A549 (cell line): ENCODE data around the gene ADCY6. TPM values are rescaled to one million over a fixed set of nuclear protein-coding genes. Genes with fewer than 3 reads are reported as not detected.

Experiments
- ATAC-seq, 2 experiments: fragments of 200-7000 bp in 1 of 2; fragments of >200 bp in 1 of 2; cut with Nextera tagmentation in 1 of 2; cut with Tn5 transposase in 1 of 2; 3 replicates each; pipeline versions ENCODE4 v1.8.0 to v1.9.1; 2018 to 2020; ENCODE audit warnings: mild to moderate bottlenecking in 1 of 2, moderate library complexity in 1 of 2
- CTCF ChIA-PET: fragments of 300-600 bp; sonication (Branson Sonifier 250); formaldehyde crosslinking; extraction: SDS; loops from one replicate; lab custom pipeline; 2021; ENCODE audit warnings: antibody characterized with exemption, inconsistent platforms; lab: Yijun Ruan, JAX
- POLR2A ChIA-PET: fragments of 350-600 bp; formaldehyde crosslinking; extraction: SDS; loops from one replicate; lab custom pipeline; 2021; ENCODE audit warnings: antibody characterized with exemption, inconsistent platforms; lab: Yijun Ruan, JAX
- DNase-seq, 2 experiments: peaks; one replicate each; pipeline versions ENCODE4 v3.0.0 to v3.0.0-alpha.2; 2011 to 2016; ENCODE audit warnings: low read depth in 1 of 2, low spot score in 1 of 2
- FAIRE-seq: peaks from 2 replicates; lab custom pipeline; 2011; peaks lifted over from hg19 to GRCh38; lab: Jason Lieb, UNC
- H3K27ac ChIP-seq, 2 experiments: fragments of >200 bp; sonication (Bioruptor Twin); formaldehyde crosslinking; 3 replicates each; pipeline ENCODE4 v1.5.1; 2016 to 2017
- H3K4me1 ChIP-seq: fragments of >200 bp; sonication (Bioruptor Twin); formaldehyde crosslinking; 3 replicates; pipeline ENCODE4 v1.6.1; 2016
- H3K4me2 ChIP-seq: fragments of >200 bp; sonication (Bioruptor Twin); formaldehyde crosslinking; 3 replicates; pipeline ENCODE4 v1.6.1; 2016
- H3K4me3 ChIP-seq: fragments of >200 bp; sonication (Bioruptor Twin); formaldehyde crosslinking; 3 replicates; pipeline ENCODE4 v1.5.1; 2016
- H3K9me3 ChIP-seq: fragments of >200 bp; sonication (Bioruptor Twin); formaldehyde crosslinking; 3 replicates; pipeline ENCODE4 v1.6.1; 2016
- ATOH8 ChIP-seq: fragments of 250-450 bp; sonication (Bioruptor Pico); IDR thresholded peaks from 2 replicates; pipeline ENCODE4 v1.5.0; 2020; ENCODE audit warnings: low read depth, mild to moderate bottlenecking, moderate library complexity
- BCL3 ChIP-seq: fragments of >200 bp; sonication (Bioruptor Twin); formaldehyde crosslinking; IDR thresholded peaks from 3 replicates; pipeline ENCODE4 v1.6.1; 2016
- CBX2 ChIP-seq: fragments of 200-600 bp; sonication (generic); IDR thresholded peaks from 2 replicates; pipeline ENCODE4 v1.6.1; 2016; ENCODE audit warnings: low read depth, mild to moderate bottlenecking, borderline replicate concordance
- CBX8 ChIP-seq: fragments of 200-600 bp; sonication (generic); IDR thresholded peaks from 2 replicates; pipeline ENCODE4 v1.6.1; 2016
- CHD2 ChIP-seq: fragments of 150-350 bp; IDR thresholded peaks from 2 replicates; pipeline ENCODE4 v1.6.1; 2014; ENCODE audit warnings: low read length; ENCODE audit not compliant: partially characterized antibody
- E2F6 ChIP-seq: IDR thresholded peaks from 2 replicates; pipeline ENCODE4 v1.6.1; 2012; ENCODE audit warnings: low read depth, borderline replicate concordance
- EHMT2 ChIP-seq: fragments of 200-600 bp; sonication (generic); IDR thresholded peaks from 2 replicates; pipeline ENCODE4 v1.6.1; 2016; ENCODE audit warnings: antibody characterized with exemption, low read depth, mild to moderate bottlenecking, moderate library complexity
- FOSL2 ChIP-seq, 2 experiments: fragments of 450-650 bp in 1 of 2; fragments of >200 bp in 1 of 2; sonication (Bioruptor Twin) in 1 of 2; formaldehyde crosslinking; IDR thresholded peaks; 2 replicates each; pipeline versions ENCODE4 v1.5.0 to v1.6.1; 2016 to 2020; ENCODE audit warnings: mild to moderate bottlenecking in 1 of 2, moderate library complexity in 1 of 2
- FOXS1 ChIP-seq: fragments of 250-450 bp; sonication (Bioruptor Pico); IDR thresholded peaks from 2 replicates; pipeline ENCODE4 v1.5.0; 2020; ENCODE audit warnings: mild to moderate bottlenecking, moderate library complexity
- GATA3 ChIP-seq: IDR thresholded peaks from 2 replicates; pipeline ENCODE4 v1.6.1; 2012; ENCODE audit warnings: borderline replicate concordance
- HDAC2 ChIP-seq: fragments of 200-600 bp; sonication (generic); IDR thresholded peaks from 2 replicates; pipeline ENCODE4 v1.6.1; 2016
- HES2 ChIP-seq: fragments of >200 bp; sonication (Bioruptor Twin); formaldehyde crosslinking; IDR thresholded peaks from 2 replicates; pipeline ENCODE4 v1.6.1; 2016
- HEYL ChIP-seq: fragments of 250-450 bp; sonication (Bioruptor Pico); IDR thresholded peaks from 2 replicates; pipeline ENCODE4 v1.8.0; 2021; ENCODE audit warnings: mild to moderate bottlenecking, moderate library complexity
- HMGXB4 ChIP-seq: fragments of 250-450 bp; sonication (Bioruptor Pico); IDR thresholded peaks from 2 replicates; pipeline ENCODE4 v1.5.0; 2021; ENCODE audit warnings: mild to moderate bottlenecking, moderate library complexity, borderline replicate concordance
- HOXA7 ChIP-seq: fragments of 250-450 bp; sonication (Bioruptor Pico); IDR thresholded peaks from 2 replicates; pipeline ENCODE4 v1.5.0; 2020; ENCODE audit warnings: mild to moderate bottlenecking, moderate library complexity
- MAFK ChIP-seq: fragments of 450-650 bp; IDR thresholded peaks from 2 replicates; pipeline ENCODE4 v1.6.1; 2014; ENCODE audit not compliant: partially characterized antibody
- MYC ChIP-seq: IDR thresholded peaks from 2 replicates; pipeline ENCODE4 v1.6.1; 2012; ENCODE audit warnings: mild to moderate bottlenecking, inconsistent platforms, low read length, improper control_type of control experiment, borderline replicate concordance
- NPAS2 ChIP-seq: fragments of 250-450 bp; sonication (Bioruptor Pico); IDR thresholded peaks from 2 replicates; pipeline ENCODE4 v1.8.0; 2022; ENCODE audit warnings: mild to moderate bottlenecking, moderate library complexity, borderline replicate concordance
- PHF8 ChIP-seq: fragments of 200-600 bp; sonication (generic); IDR thresholded peaks from 2 replicates; pipeline ENCODE4 v1.6.1; 2016; ENCODE audit warnings: low read depth, mild to moderate bottlenecking, antibody characterized with exemption, moderate library complexity, borderline replicate concordance
- POLR2A ChIP-seq: IDR thresholded peaks from 2 replicates; pipeline ENCODE4 v1.6.1; 2012; ENCODE audit warnings: mild to moderate bottlenecking, low read length
- RFX5 ChIP-seq: fragments of 450-650 bp; IDR thresholded peaks from 2 replicates; pipeline ENCODE4 v1.7.1; 2014; ENCODE audit warnings: antibody characterized with exemption, mild to moderate bottlenecking, moderate library complexity
- RNF2 ChIP-seq: fragments of 200-600 bp; sonication (generic); IDR thresholded peaks from 2 replicates; pipeline ENCODE4 v1.6.1; 2016; ENCODE audit warnings: low read depth, mild to moderate bottlenecking, antibody characterized with exemption, moderate library complexity, borderline replicate concordance
- SREBF2 ChIP-seq: fragments of 450-650 bp; IDR thresholded peaks from 2 replicates; pipeline ENCODE4 v1.6.1; 2014; ENCODE audit warnings: mild to moderate bottlenecking, moderate library complexity
- TFCP2L1 ChIP-seq: fragments of 250-450 bp; sonication (Bioruptor Pico); IDR thresholded peaks from 2 replicates; pipeline ENCODE4 v1.5.0; 2021; ENCODE audit warnings: mild to moderate bottlenecking
- USF2 ChIP-seq: fragments of 450-650 bp; IDR thresholded peaks from 2 replicates; pipeline ENCODE4 v1.6.1; 2014; ENCODE audit warnings: antibody characterized with exemption
- ZNF302 ChIP-seq: fragments of 250-450 bp; sonication (Bioruptor Pico); IDR thresholded peaks from 2 replicates; pipeline ENCODE4 v1.9.0; 2021; ENCODE audit warnings: inconsistent platforms, mild to moderate bottlenecking, moderate library complexity
- ZSCAN20 ChIP-seq: fragments of 250-450 bp; sonication (Bioruptor Pico); IDR thresholded peaks from 2 replicates; pipeline ENCODE4 v1.8.0; 2022; ENCODE audit warnings: mild to moderate bottlenecking, moderate library complexity
- WGBS: methylation state at CpG from one replicate; pipeline ENCODE4 v1.1.6; 2017; ENCODE audit errors: missing lambda C conversion rate; 5-methylcytosine and 5-hydroxymethylcytosine counted together
- polyA plus RNA-seq, 4 experiments: library from polyadenylated mRNA; depleted of rRNA in 3 of 4; stranded (reverse); fragments of >200 nt; fragmentation: RNase III in 1 of 4; extraction: RNeasy Plus Mini Kit Qiagen cat#74134 plus additional on column Dnase treatment in 1 of 4; gene quantifications; 2 replicates in 3 of 4; 3 replicates in 1 of 4; pipeline ENCODE4 v1.2.3, GENCODE V29; 2011 to 2017

Gene ADCY6
- polyA plus RNA-seq, 2 of the 4 experiments (the other 2 are of a cell fraction) = 16.3 to 20.8 TPM

- TF ChIP-seq BCL3 = no peak
- no peak for TF ChIP-seq RFX5
- no peak for TF ChIP-seq PHF8
- TF ChIP-seq CBX2 = no peak
- no peak for TF ChIP-seq MYC
- TF ChIP-seq RNF2 = no peak
- no peak for TF ChIP-seq CBX8
- TF ChIP-seq HDAC2 = no peak
- TF ChIP-seq HEYL (CRISPR knock-in tag) = no peak
These were observed 12.1 kb upstream of the ADCY6 start (continued) for GRCh38 chr12:48800971-48801370.

- DNase-seq = no peak
- Histone ChIP-seq H3K4me3 (no peak overlapping the region), H3K9me3 (no peaks in the 10 kb centered on the region), H3K27ac (no peak overlapping the region), H3K4me1 (peaks cover 3% of the 10 kb centered on the region), H3K4me2 (no peak overlapping the region)
- no peak for ATAC-seq
- POLR2A ChIA-PET = interaction anchor here (0.7 kb wide), 1 partner anchor 11 kb away, joined by 3 read pairs; no protein-coding TSS in a partner anchor
- CTCF ChIA-PET = interaction anchor here (0.7 to 18.3 kb wide), 3 partner anchors 13 to 62 kb away, joined by 4 to 265 read pairs (median 225); partner anchors contain the start of gene CACNB3
- no peak for FAIRE-seq
- 81% methylated on average over 14 of the region's 14 CpGs for WGBS
- no peak for TF ChIP-seq EHMT2
- TF ChIP-seq CHD2 = no peak
- no peak for TF ChIP-seq HDAC2
- TF ChIP-seq E2F6 = no peak
- TF ChIP-seq ATOH8 (CRISPR knock-in tag) = no peak
- TF ChIP-seq POLR2A = no peak
- no peak for TF ChIP-seq NPAS2
- TF ChIP-seq SREBF2 = no peak
- TF ChIP-seq HES2 = no peak
- TF ChIP-seq TFCP2L1 = no peak
- TF ChIP-seq FOXS1 = no peak
- no peak for TF ChIP-seq USF2
- TF ChIP-seq FOSL2 (IDR thresholded peaks at IDR 0.05) = no peak
- TF ChIP-seq FOSL2 (CRISPR knock-in tag; IDR thresholded peaks at IDR 0.05) = no peak
- TF ChIP-seq HMGXB4 (CRISPR knock-in tag) = no peak
- no peak for TF ChIP-seq ZSCAN20 (CRISPR knock-in tag)
- no peak for TF ChIP-seq ZNF302 (CRISPR knock-in tag)
- TF ChIP-seq PHF8 = no peak
- no peak for TF ChIP-seq MAFK
- no peak for TF ChIP-seq GATA3
- TF ChIP-seq HOXA7 (CRISPR knock-in tag) = no peak
These were observed 11.6 kb upstream of the ADCY6 start for GRCh38 chr12:48800457-48800856.
